ENCODE data around the gene HCN3. TPM values are rescaled to one million over a fixed set of nuclear protein-coding genes. Genes with fewer than 3 reads are reported as not detected.

Gene HCN3
- total and polyA plus RNA-seq, 2 of the 13 experiments (the other 11 are each of a cell fraction or from before 2014, with no cell fraction given), result 2.4 to 10.2 TPM

DNA sequence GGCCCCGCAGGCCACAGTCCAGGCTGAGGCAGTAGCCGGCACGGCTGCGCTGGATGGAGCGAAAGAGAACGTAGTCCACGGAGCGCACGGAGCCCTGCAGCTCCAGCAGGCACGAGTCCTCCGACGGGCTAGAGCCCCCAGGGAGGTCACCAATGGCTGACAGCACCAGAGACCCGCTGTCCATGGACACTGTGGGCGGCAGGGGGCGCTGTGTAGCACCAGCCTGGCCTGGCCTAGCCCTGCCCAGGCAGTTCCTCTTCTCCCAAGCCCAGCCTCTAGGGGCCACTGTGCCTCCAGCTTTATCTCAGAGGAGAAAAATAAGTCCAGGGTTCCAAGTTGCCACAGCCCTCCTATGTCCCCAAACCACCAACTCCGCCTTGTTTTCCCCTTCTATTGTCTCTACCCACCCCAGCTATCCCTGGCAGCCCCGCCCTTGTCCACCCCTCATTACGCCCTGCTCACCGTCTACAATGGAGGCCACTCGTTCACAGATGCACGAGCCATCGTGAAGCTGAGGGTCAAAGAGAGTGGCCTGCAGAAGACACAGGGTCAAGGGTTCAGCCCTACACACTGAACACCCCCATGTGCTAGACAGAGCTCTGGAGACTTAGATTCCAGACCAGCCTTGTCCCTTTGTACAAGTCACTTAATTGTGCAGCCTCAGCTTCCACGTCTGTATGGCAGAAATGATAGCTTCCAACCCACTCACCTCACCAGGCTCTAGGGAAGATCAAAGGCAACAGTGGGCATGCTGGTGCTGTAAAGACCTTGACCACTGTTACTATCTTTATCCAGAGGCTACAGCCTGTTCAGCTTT lies 26.4 kb upstream of the HCN3 start (continued):
- TF ChIP-seq ZNF362 (CRISPR knock-in tag; IDR thresholded peaks at IDR 0.05; ENCODE audit: borderline replicate concordance) (peak; percentile 56; the same call in 1 of the 2 replicates), ARNT2 (CRISPR knock-in tag; IDR thresholded peaks at IDR 0.05; ENCODE audit: low read depth) (0 out of 2 replicates have a peak, but pooled peaks have one; percentile 12), ZNF629 (CRISPR knock-in tag; conservative IDR thresholded peaks at IDR 0.05) (peak; percentile 79), ZNF121 (CRISPR knock-in tag; IDR thresholded peaks at IDR 0.05) (peak; percentile 83), ZFP62 (CRISPR knock-in tag; IDR thresholded peaks at IDR 0.05) (no peak), TARDBP (CRISPR knock-in tag; IDR thresholded peaks at IDR 0.05) (peak; percentile 63; the same call in 1 of the 2 replicates), TEAD3 (CRISPR knock-in tag; optimal IDR thresholded peaks at IDR 0.05; ENCODE audit: borderline replicate concordance) (peak; percentile 22), NONO (IDR thresholded peaks at IDR 0.05) (no peak), NONO (CRISPR knock-in tag; conservative IDR thresholded peaks at IDR 0.05) (peak; percentile 55), ZNF331 (CRISPR knock-in tag; IDR thresholded peaks at IDR 0.05) (peak; percentile 41; the same call in 1 of the 2 replicates), UBTF (CRISPR knock-in tag; IDR thresholded peaks at IDR 0.05) (peak; percentile 29; the same call in 1 of the 2 replicates)
- TF ChIP-seq, protein P1, sequence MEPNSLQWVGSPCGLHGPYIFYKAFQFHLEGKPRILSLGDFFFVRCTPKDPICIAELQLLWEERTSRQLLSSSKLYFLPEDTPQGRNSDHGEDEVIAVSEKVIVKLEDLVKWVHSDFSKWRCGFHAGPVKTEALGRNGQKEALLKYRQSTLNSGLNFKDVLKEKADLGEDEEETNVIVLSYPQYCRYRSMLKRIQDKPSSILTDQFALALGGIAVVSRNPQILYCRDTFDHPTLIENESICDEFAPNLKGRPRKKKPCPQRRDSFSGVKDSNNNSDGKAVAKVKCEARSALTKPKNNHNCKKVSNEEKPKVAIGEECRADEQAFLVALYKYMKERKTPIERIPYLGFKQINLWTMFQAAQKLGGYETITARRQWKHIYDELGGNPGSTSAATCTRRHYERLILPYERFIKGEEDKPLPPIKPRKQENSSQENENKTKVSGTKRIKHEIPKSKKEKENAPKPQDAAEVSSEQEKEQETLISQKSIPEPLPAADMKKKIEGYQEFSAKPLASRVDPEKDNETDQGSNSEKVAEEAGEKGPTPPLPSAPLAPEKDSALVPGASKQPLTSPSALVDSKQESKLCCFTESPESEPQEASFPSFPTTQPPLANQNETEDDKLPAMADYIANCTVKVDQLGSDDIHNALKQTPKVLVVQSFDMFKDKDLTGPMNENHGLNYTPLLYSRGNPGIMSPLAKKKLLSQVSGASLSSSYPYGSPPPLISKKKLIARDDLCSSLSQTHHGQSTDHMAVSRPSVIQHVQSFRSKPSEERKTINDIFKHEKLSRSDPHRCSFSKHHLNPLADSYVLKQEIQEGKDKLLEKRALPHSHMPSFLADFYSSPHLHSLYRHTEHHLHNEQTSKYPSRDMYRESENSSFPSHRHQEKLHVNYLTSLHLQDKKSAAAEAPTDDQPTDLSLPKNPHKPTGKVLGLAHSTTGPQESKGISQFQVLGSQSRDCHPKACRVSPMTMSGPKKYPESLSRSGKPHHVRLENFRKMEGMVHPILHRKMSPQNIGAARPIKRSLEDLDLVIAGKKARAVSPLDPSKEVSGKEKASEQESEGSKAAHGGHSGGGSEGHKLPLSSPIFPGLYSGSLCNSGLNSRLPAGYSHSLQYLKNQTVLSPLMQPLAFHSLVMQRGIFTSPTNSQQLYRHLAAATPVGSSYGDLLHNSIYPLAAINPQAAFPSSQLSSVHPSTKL (CRISPR knock-in tag; IDR thresholded peaks at IDR 0.05), result peak; percentile 7; the same call in 1 of the 2 replicates
- TF ChIP-seq, protein P2, sequence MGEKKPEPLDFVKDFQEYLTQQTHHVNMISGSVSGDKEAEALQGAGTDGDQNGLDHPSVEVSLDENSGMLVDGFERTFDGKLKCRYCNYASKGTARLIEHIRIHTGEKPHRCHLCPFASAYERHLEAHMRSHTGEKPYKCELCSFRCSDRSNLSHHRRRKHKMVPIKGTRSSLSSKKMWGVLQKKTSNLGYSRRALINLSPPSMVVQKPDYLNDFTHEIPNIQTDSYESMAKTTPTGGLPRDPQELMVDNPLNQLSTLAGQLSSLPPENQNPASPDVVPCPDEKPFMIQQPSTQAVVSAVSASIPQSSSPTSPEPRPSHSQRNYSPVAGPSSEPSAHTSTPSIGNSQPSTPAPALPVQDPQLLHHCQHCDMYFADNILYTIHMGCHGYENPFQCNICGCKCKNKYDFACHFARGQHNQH (CRISPR knock-in tag; IDR thresholded peaks at IDR 0.05), result peak; percentile 23; the same call in 1 of the 2 replicates
- TF ChIP-seq, protein P3, sequence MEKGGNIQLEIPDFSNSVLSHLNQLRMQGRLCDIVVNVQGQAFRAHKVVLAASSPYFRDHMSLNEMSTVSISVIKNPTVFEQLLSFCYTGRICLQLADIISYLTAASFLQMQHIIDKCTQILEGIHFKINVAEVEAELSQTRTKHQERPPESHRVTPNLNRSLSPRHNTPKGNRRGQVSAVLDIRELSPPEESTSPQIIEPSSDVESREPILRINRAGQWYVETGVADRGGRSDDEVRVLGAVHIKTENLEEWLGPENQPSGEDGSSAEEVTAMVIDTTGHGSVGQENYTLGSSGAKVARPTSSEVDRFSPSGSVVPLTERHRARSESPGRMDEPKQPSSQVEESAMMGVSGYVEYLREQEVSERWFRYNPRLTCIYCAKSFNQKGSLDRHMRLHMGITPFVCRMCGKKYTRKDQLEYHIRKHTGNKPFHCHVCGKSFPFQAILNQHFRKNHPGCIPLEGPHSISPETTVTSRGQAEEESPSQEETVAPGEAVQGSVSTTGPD (CRISPR knock-in tag; IDR thresholded peaks at IDR 0.05), result 0 out of 2 replicates have a peak, but pooled peaks have one; percentile 36
- TF ChIP-seq, protein P4, sequence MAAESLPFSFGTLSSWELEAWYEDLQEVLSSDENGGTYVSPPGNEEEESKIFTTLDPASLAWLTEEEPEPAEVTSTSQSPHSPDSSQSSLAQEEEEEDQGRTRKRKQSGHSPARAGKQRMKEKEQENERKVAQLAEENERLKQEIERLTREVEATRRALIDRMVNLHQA (CRISPR knock-in tag; IDR thresholded peaks at IDR 0.05), result no peak
